H1 (cell line): Measurements from ENCODE around the gene HYDIN. TPM values are rescaled to one million over a fixed set of nuclear protein-coding genes. Genes with fewer than 3 reads are reported as not detected.

Experiments used
- CTCF ChIA-PET: fragments of 300-600 bp; sonication (Branson Sonifier 250); formaldehyde crosslinking; loops from one replicate; lab custom pipeline; 2021; ENCODE audit not compliant: partially characterized antibody; lab: Charles Lee
- POLR2A ChIA-PET: fragments of 300-600 bp; sonication (Branson Sonifier 250); formaldehyde crosslinking; loops from one replicate; lab custom pipeline; 2021; ENCODE audit warnings: inconsistent platforms; ENCODE audit not compliant: partially characterized antibody; lab: Charles Lee
- DNase-seq, 2 experiments: peaks; one replicate each; pipeline versions ENCODE4 v3.0.0 to v3.0.0-alpha.2; 2010 to 2022; ENCODE audit warnings: low spot score in 2 of 2, low read depth in 1 of 2, mixed read lengths in 1 of 2
- FAIRE-seq: peaks from 2 replicates; lab custom pipeline; 2011; peaks lifted over from hg19 to GRCh38; lab: Jason Lieb, UNC
- H2AFZ ChIP-seq: 2 replicates; pipeline ENCODE4 v1.8.1; 2012; ENCODE audit warnings: low read length, inconsistent platforms
- H2AK5ac ChIP-seq: 2 replicates; pipeline ENCODE4 v1.6.1; 2013; ENCODE audit warnings: low read depth, low read length
- H2BK120ac ChIP-seq: replicated peaks from 2 replicates; pipeline ENCODE3; 2013; ENCODE audit warnings: low read depth, low read length, inconsistent platforms
- H2BK12ac ChIP-seq: 2 replicates; pipeline ENCODE4 v1.6.1; 2013; ENCODE audit warnings: low read depth, low read length
- H2BK15ac ChIP-seq: 2 replicates; pipeline ENCODE4 v1.6.1; 2013; ENCODE audit warnings: low read length
- H2BK20ac ChIP-seq: 2 replicates; pipeline ENCODE4 v1.6.1; 2013; ENCODE audit warnings: low read length
- H2BK5ac ChIP-seq: 2 replicates; pipeline ENCODE4 v1.6.1; 2013; ENCODE audit warnings: low read depth, low read length
- H3K14ac ChIP-seq: 2 replicates; pipeline ENCODE4 v1.6.1; 2013; ENCODE audit warnings: inconsistent platforms; ENCODE audit not compliant: insufficient read length
- H3K18ac ChIP-seq: 2 replicates; pipeline ENCODE4 v1.6.1; 2013; ENCODE audit warnings: low read length; ENCODE audit errors: extremely low read depth
- H3K23ac ChIP-seq: 2 replicates; pipeline ENCODE4 v1.6.1; 2013; ENCODE audit warnings: inconsistent platforms; ENCODE audit not compliant: insufficient read length
- H3K23me2 ChIP-seq: 2 replicates; pipeline ENCODE4 v1.6.1; 2013; ENCODE audit warnings: low read depth, low read length
- H3K27ac ChIP-seq: 2 replicates; pipeline ENCODE4 v1.6.1; 2011; ENCODE audit warnings: low read depth, low read length, inconsistent platforms
- H3K27me3 ChIP-seq, 4 experiments: replicated peaks in 1 of 4; 1 replicate in 1 of 4; 2 replicates in 3 of 4; pipeline versions ENCODE4 v1.6.1 to v1.8.1; 2011 to 2013; ENCODE audit warnings: low read length in 3 of 4, mild to moderate bottlenecking in 3 of 4, inconsistent platforms in 2 of 4, mixed read lengths in 2 of 4, moderate library complexity in 1 of 4; ENCODE audit not compliant: control insufficient read depth in 3 of 4, insufficient read depth in 3 of 4; ENCODE audit errors: extremely low read depth in 1 of 4
- H3K36me3 ChIP-seq, 4 experiments: 2 replicates each; pipeline versions ENCODE4 v1.6.1 to v1.8.1; 2011 to 2013; ENCODE audit warnings: mild to moderate bottlenecking in 4 of 4, low read length in 3 of 4, moderate library complexity in 2 of 4, control low read depth in 1 of 4, inconsistent platforms in 1 of 4; ENCODE audit not compliant: insufficient read depth in 4 of 4, control insufficient read depth in 2 of 4
- H3K4ac ChIP-seq: replicated peaks from 2 replicates; pipeline ENCODE3; 2013; ENCODE audit warnings: low read length, low read depth, mixed read lengths, inconsistent platforms; ENCODE audit not compliant: insufficient read length
- H3K4me1 ChIP-seq, 4 experiments: replicated peaks in 1 of 4; 1 replicate in 1 of 4; 2 replicates in 3 of 4; pipeline versions ENCODE4 v1.6.1 to v1.8.1; 2011 to 2013; ENCODE audit warnings: low read length in 3 of 4, inconsistent platforms in 2 of 4, mixed read lengths in 1 of 4; ENCODE audit not compliant: insufficient read depth in 4 of 4, control insufficient read depth in 3 of 4
- H3K4me2 ChIP-seq, 2 experiments: 2 replicates each; pipeline versions ENCODE4 v1.6.1 to v1.8.1; 2011 to 2013; ENCODE audit warnings: low read depth in 2 of 2, low read length in 2 of 2, control low read depth in 1 of 2, inconsistent platforms in 1 of 2, mild to moderate bottlenecking in 1 of 2; ENCODE audit not compliant: insufficient read depth in 1 of 2
- H3K4me3 ChIP-seq, 4 experiments: fragments of 200-600, 300-600 bp in 1 of 4; sonication (generic), shearing (Covaris generic), sonication (Bioruptor Twin) in 1 of 4; 2 replicates each; pipeline versions ENCODE4 v1.5.1 to v1.8.1; 2011 to 2016; ENCODE audit warnings: low read length in 4 of 4, low read depth in 3 of 4, control low read depth in 2 of 4, inconsistent platforms in 2 of 4, mild to moderate bottlenecking in 2 of 4, mixed read lengths in 1 of 4, moderate library complexity in 1 of 4; ENCODE audit not compliant: insufficient read depth in 2 of 4; ENCODE audit errors: extremely low read depth in 1 of 4
- H3K56ac ChIP-seq: replicated peaks from 2 replicates; pipeline ENCODE3; 2013; ENCODE audit warnings: low read depth, mild to moderate bottlenecking, mixed read lengths, low read length, inconsistent platforms; ENCODE audit not compliant: insufficient read length
- H3K79me1 ChIP-seq: 2 replicates; pipeline ENCODE4 v1.6.1; 2013; ENCODE audit warnings: low read depth, low read length, control low read depth
- H3K79me2 ChIP-seq, 2 experiments: 2 replicates each; pipeline versions ENCODE4 v1.6.1 to v1.8.1; 2012 to 2013; ENCODE audit warnings: low read length in 2 of 2, mild to moderate bottlenecking in 2 of 2, inconsistent platforms in 1 of 2; ENCODE audit not compliant: insufficient read depth in 2 of 2, control insufficient read depth in 1 of 2
- H3K9ac ChIP-seq, 4 experiments: replicated peaks in 1 of 4; 1 replicate in 1 of 4; 2 replicates in 3 of 4; pipeline versions ENCODE4 v1.6.1 to v1.8.1; 2011 to 2013; ENCODE audit warnings: low read depth in 3 of 4, low read length in 3 of 4, control low read depth in 2 of 4, mild to moderate bottlenecking in 2 of 4, moderate library complexity in 2 of 4, inconsistent platforms in 1 of 4; ENCODE audit errors: extremely low read depth in 1 of 4
- H3K9me3 ChIP-seq, 2 experiments: 2 replicates each; pipeline versions ENCODE4 v1.6.1 to v1.8.1; 2012 to 2013; ENCODE audit warnings: mild to moderate bottlenecking in 2 of 2, moderate library complexity in 2 of 2, control low read depth in 1 of 2, inconsistent platforms in 1 of 2, low read depth in 1 of 2, low read length in 1 of 2, mixed read lengths in 1 of 2; ENCODE audit not compliant: insufficient read depth in 2 of 2
- H4K20me1 ChIP-seq, 2 experiments: replicated peaks in 1 of 2; 2 replicates each; pipeline versions ENCODE3 to v1.8.1; 2011 to 2013; ENCODE audit warnings: inconsistent platforms in 2 of 2, low read length in 2 of 2, mild to moderate bottlenecking in 1 of 2; ENCODE audit not compliant: insufficient read depth in 2 of 2, control insufficient read depth in 1 of 2
- H4K5ac ChIP-seq: 2 replicates; pipeline ENCODE4 v1.6.1; 2013; ENCODE audit warnings: low read length, low read depth, mixed read lengths, inconsistent platforms; ENCODE audit not compliant: insufficient read length
- H4K8ac ChIP-seq: 2 replicates; pipeline ENCODE4 v1.8.0; 2013; ENCODE audit warnings: mild to moderate bottlenecking, moderate library complexity, low read length, inconsistent platforms; ENCODE audit not compliant: insufficient read depth; ENCODE audit errors: extremely low read depth
- H4K91ac ChIP-seq: replicated peaks from 2 replicates; pipeline ENCODE3; 2013; ENCODE audit warnings: low read length, mixed read lengths, inconsistent platforms; ENCODE audit not compliant: insufficient read length
- BACH1 ChIP-seq: IDR thresholded peaks from 2 replicates; pipeline ENCODE4 v1.6.1; 2012; ENCODE audit warnings: low read length, improper control_type of control experiment
- WGBS, 2 experiments: shearing (Covaris generic) in 1 of 2; methylation state at CpG; one replicate each; pipeline versions ENCODE4 v1.1.6 to v1.1.7; 2013 to 2015; ENCODE audit warnings: low lambda C conversion rate in 2 of 2, mixed read lengths in 2 of 2, inconsistent platforms in 1 of 2, low coverage in 1 of 2, missing lambda C conversion rate in 1 of 2; ENCODE audit not compliant: insufficient replicate concordance in 2 of 2, insufficient coverage in 1 of 2, insufficient read length in 1 of 2; ENCODE audit errors: extremely low coverage in 1 of 2, missing lambda C conversion rate in 1 of 2; 5-methylcytosine and 5-hydroxymethylcytosine counted together
- polyA plus RNA-seq, 7 experiments: library from polyadenylated mRNA; depleted of rRNA in 3 of 7; stranded (reverse) in 5 of 7; unstranded in 2 of 7; fragments of >200 nt in 5 of 7; fragments of 200-250 nt in 2 of 7; gene quantifications; 1 replicate in 5 of 7; 2 replicates in 1 of 7; 4 replicates in 1 of 7; pipeline versions ENCODE4 v1.2.1 to v1.2.3, GENCODE V29; 2011 to 2013; ENCODE audit warnings: missing spikeins in 2 of 7, mixed read lengths in 2 of 7
- total RNA-seq: library from RNA; stranded (reverse); fragmentation: NEBNext Ultra II Directional; extraction: Animal tissue kit (Norgen Biotek cat#: 25700); gene quantifications from 2 replicates; pipeline ENCODE4 v1.2.1, GENCODE V29; 2021

HYDIN gene
- total and polyA plus RNA-seq, 2 of the 8 experiments (the other 6 are each of a cell fraction or from before 2014, with no cell fraction given) = 1.1 to 1.8 TPM

DNA sequence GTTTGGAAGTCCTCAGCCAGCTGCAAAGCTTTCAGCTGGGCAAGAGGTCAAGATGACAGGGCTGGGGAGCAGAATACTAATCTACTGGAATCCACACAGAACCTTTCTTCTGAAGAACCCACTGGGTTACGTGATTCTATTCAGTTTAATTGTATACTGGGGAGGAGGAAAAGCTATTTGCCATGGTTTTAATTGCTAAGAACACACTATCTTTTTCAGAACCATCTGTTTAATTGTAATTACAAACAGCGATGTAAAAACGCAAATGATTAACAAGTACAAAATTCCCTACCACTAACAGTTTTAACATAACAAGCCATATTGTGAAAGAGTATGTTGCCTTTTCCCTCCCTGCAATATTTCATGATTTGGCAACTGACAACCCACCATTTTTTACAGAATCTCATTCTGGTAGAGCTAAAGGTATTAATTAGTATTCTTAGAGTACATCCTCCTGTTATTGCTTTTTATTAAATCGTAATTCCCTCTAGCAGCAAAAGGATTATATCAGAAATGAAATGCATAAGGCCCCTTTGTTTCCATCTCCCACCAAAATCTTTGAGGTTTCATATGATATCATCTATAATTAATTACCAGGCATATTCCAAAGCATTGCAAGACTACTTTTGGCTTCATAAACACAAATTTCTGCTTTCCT is 12.1 kb downstream of the HYDIN start:
- CTCF ChIA-PET = interaction anchor here (0.6 kb wide), 1 partner anchor 1565 kb away, joined by 3 read pairs; no protein-coding TSS in a partner anchor
- H3K36me3 ChIP-seq = no peaks in the 10 kb centered on the region
- WGBS, 2 experiments = 85% methylated on average over 4 of the region's 4 CpGs; no CpG with 5 or more reads in 1 of the 2 experiments
- no peaks in the 10 kb centered on the region; a peak in 1 of 7 replicates for H3K4me1 ChIP-seq
- no peak overlapping the region for H3K56ac ChIP-seq
- H3K4me2 ChIP-seq = no peak overlapping the region
- H3K4me3 ChIP-seq = no peak overlapping the region
- no peak overlapping the region for H2BK20ac ChIP-seq
- no peaks in the 10 kb centered on the region; a peak in 1 of 4 replicates for H3K9me3 ChIP-seq
- no peak overlapping the region for H2BK15ac ChIP-seq
- H3K23me2 ChIP-seq = no peaks in the 10 kb centered on the region; the same call in 1 of the 2 replicates
- FAIRE-seq (no peak), DNase-seq (no peak)
- no peak overlapping the region for H2AK5ac ChIP-seq
- POLR2A ChIA-PET = interaction anchor here (0.6 kb wide), 1 partner anchor 167 kb away, joined by 3 read pairs; no protein-coding TSS in a partner anchor
- no peak overlapping the region for H3K14ac ChIP-seq
- no peaks in the 10 kb centered on the region for H4K20me1 ChIP-seq
- no peak overlapping the region for H3K4ac ChIP-seq
- H2BK12ac ChIP-seq = no peak overlapping the region
- H2BK5ac ChIP-seq = no peak overlapping the region
- no peak overlapping the region for H3K27ac ChIP-seq
- no peak overlapping the region for H4K5ac ChIP-seq
- no peaks in the 10 kb centered on the region for H3K79me2 ChIP-seq
- H3K27me3 ChIP-seq = no peaks in the 10 kb centered on the region
- no peak overlapping the region for H4K8ac ChIP-seq
- no peak overlapping the region for H3K18ac ChIP-seq
- H3K23ac ChIP-seq = no peak overlapping the region
- H4K91ac ChIP-seq = no peak overlapping the region
- no peak overlapping the region for H2BK120ac ChIP-seq
- no peaks in the 10 kb centered on the region for H3K79me1 ChIP-seq
- H3K9ac ChIP-seq = no peak overlapping the region
- H2AFZ ChIP-seq = no peak overlapping the region
- TF ChIP-seq BACH1 = no peak
